GM12878 (cell line): ENCODE results near the gene CACNA1A. TPM values are rescaled to one million over a fixed set of nuclear protein-coding genes. Genes with fewer than 3 reads are reported as not detected.

Experiments used
- ATAC-seq: fragments of 200-7000 bp; cut with Tn5 transposase; 3 replicates; pipeline ENCODE4 v1.9.1; 2020; ENCODE audit warnings: mild to moderate bottlenecking, moderate library complexity
- BruUV-seq: library from RNA; stranded (reverse); fragments of 400-500 nt; replicated peaks from 2 replicates; lab custom pipeline; 2021; lab: Mats Ljungman, UMichigan
- CTCF ChIA-PET: fragments of 300-600 bp; sonication (Branson Sonifier 250); formaldehyde crosslinking; extraction: SDS; loops from one replicate; lab custom pipeline; 2021; ENCODE audit warnings: inconsistent platforms; lab: Yijun Ruan, JAX
- POLR2A ChIA-PET: fragments of 350-600 bp; formaldehyde crosslinking; extraction: SDS; loops from one replicate; lab custom pipeline; 2021; ENCODE audit warnings: inconsistent platforms; lab: Charles Lee
- RAD21 ChIA-PET: fragments of 300-600 bp; sonication (Branson Sonifier 250); formaldehyde crosslinking; loops from one replicate; lab custom pipeline; 2023; ENCODE audit warnings: antibody characterized with exemption; ENCODE audit not compliant: unreplicated experiment; lab: Charles Lee
- SMC1A ChIA-PET: fragments of 300-600 bp; sonication (Branson Sonifier 250); formaldehyde crosslinking; loops from one replicate; lab custom pipeline; 2023; ENCODE audit not compliant: unreplicated experiment, uncharacterized antibody; lab: Charles Lee
- DNase-seq: peaks from one replicate; pipeline ENCODE4 v3.0.0-alpha.2; 2011; ENCODE audit warnings: low read depth, low spot score
- FAIRE-seq: peaks from 3 replicates; lab custom pipeline; 2011; peaks lifted over from hg19 to GRCh38; lab: Jason Lieb, UNC
- H2AFZ ChIP-seq: 2 replicates; pipeline ENCODE4 v1.6.0; 2011; ENCODE audit warnings: low read depth, low read length, control low read depth; ENCODE audit not compliant: control insufficient read depth
- H3K27ac ChIP-seq: 2 replicates; pipeline ENCODE4 v1.5.1; 2011; ENCODE audit warnings: control low read depth; ENCODE audit not compliant: control insufficient read depth, insufficient read depth
- H3K27me3 ChIP-seq, 2 experiments: replicated peaks in 1 of 2; 2 replicates each; pipeline versions ENCODE4 v1.6.0 to v1.6.1; 2011; ENCODE audit warnings: low read length in 1 of 2; ENCODE audit not compliant: control insufficient read depth in 2 of 2, insufficient read depth in 2 of 2
- H3K36me3 ChIP-seq, 2 experiments: 2 replicates each; pipeline ENCODE4 v1.5.1; 2011; ENCODE audit warnings: low read length in 1 of 2; ENCODE audit not compliant: control insufficient read depth in 2 of 2, insufficient read depth in 2 of 2
- H3K4me1 ChIP-seq: 2 replicates; pipeline ENCODE4 v1.6.1; 2011; ENCODE audit warnings: mild to moderate bottlenecking, low read length, moderate library complexity, mixed read lengths; ENCODE audit not compliant: control insufficient read depth, insufficient read depth
- H3K4me2 ChIP-seq: 2 replicates; pipeline ENCODE4 v1.6.0; 2011; ENCODE audit warnings: control low read depth; ENCODE audit not compliant: control insufficient read depth, insufficient read depth
- H3K4me3 ChIP-seq: fragments of 200-600 bp; sonication (generic); 2 replicates; pipeline ENCODE4 v1.5.1; 2016
- H3K79me2 ChIP-seq: 2 replicates; pipeline ENCODE4 v1.6.0; 2011; ENCODE audit warnings: low read length; ENCODE audit not compliant: control insufficient read depth, insufficient read depth
- H3K9ac ChIP-seq: 2 replicates; pipeline ENCODE4 v1.8.0; 2011; ENCODE audit warnings: low read length, control low read depth, mixed read lengths; ENCODE audit not compliant: control insufficient read depth, insufficient read depth
- H3K9me3 ChIP-seq: replicated peaks from 3 replicates; pipeline ENCODE4 v1.5.1; 2011; ENCODE audit warnings: mild to moderate bottlenecking, low read length; ENCODE audit not compliant: control insufficient read depth, insufficient read depth
- H4K20me1 ChIP-seq: 2 replicates; pipeline ENCODE4 v1.6.0; 2011; ENCODE audit not compliant: control insufficient read depth, insufficient read depth
- BACH1 ChIP-seq: fragments of 450-650 bp; IDR thresholded peaks from 2 replicates; pipeline ENCODE4 v1.6.1; 2017; ENCODE audit warnings: mild to moderate bottlenecking, borderline replicate concordance
- CBX3 ChIP-seq: fragments of 200-600 bp; sonication (generic); IDR thresholded peaks from 2 replicates; pipeline ENCODE4 v1.6.1; 2016; ENCODE audit warnings: low read depth, borderline replicate concordance
- EZH2 ChIP-seq: IDR thresholded peaks from 2 replicates; pipeline ENCODE4 v1.6.1; 2012; ENCODE audit warnings: low read depth, mild to moderate bottlenecking, control low read depth, inconsistent platforms, low read length, borderline replicate concordance; ENCODE audit not compliant: control insufficient read depth
- MTA2 ChIP-seq: fragments of 450-650 bp; IDR thresholded peaks from 2 replicates; pipeline ENCODE4 v1.6.1; 2016; ENCODE audit warnings: low read depth, mild to moderate bottlenecking, moderate library complexity
- NFIC ChIP-seq: IDR thresholded peaks from 2 replicates; pipeline ENCODE4 v1.6.1; 2012; ENCODE audit warnings: low read depth, mild to moderate bottlenecking, inconsistent platforms, low read length, moderate library complexity
- POLR2A ChIP-seq: IDR thresholded peaks from 2 replicates; pipeline ENCODE4 v1.6.1; 2011; ENCODE audit warnings: low read depth, mild to moderate bottlenecking, low read length
- RUNX3 ChIP-seq: IDR thresholded peaks from 2 replicates; pipeline ENCODE4 v1.6.1; 2012; ENCODE audit warnings: low read length, inconsistent platforms
- SUZ12 ChIP-seq: fragments of 200-600 bp; sonication (generic); IDR thresholded peaks from one replicate; pipeline ENCODE4 v1.6.1; 2018; ENCODE audit warnings: antibody characterized with exemption, mild to moderate bottlenecking; ENCODE audit not compliant: unreplicated experiment
- WGBS: methylation state at CpG from one replicate; pipeline ENCODE4 v1.1.6; 2016; ENCODE audit warnings: low lambda C conversion rate; ENCODE audit not compliant: insufficient replicate concordance, insufficient coverage; ENCODE audit errors: missing lambda C conversion rate; 5-methylcytosine and 5-hydroxymethylcytosine counted together
- in situ Hi-C: fragments of 300-500 bp; cut with MboI; formaldehyde crosslinking; loops from 9 replicates; pipeline ENCODE4 v1.14.3; 2018; ENCODE audit warnings: mixed read lengths
- intact Hi-C: fragments of 100-400 bp; cut with micrococcal nuclease; formaldehyde crosslinking; loops from one replicate; pipeline ENCODE4 v1.14.2; 2022; ENCODE audit not compliant: unreplicated experiment
- polyA plus RNA-seq, 11 experiments: library from polyadenylated mRNA; depleted of rRNA in 4 of 11; unstranded in 6 of 11; stranded (reverse) in 5 of 11; fragments of >200 nt; fragmentation: Nextera tagmentation in 4 of 11; fragmentation: Illumina TruSeq in 1 of 11; extraction: Ambion mirVana in 4 of 11; extraction: Trizol in 1 of 11; gene quantifications; 1 replicate in 1 of 11; 2 replicates in 10 of 11; pipeline versions ENCODE4 v1.2.1 to v1.2.3, GENCODE V29; 2011 to 2016; ENCODE audit warnings: inconsistent platforms in 2 of 11, missing spikeins in 2 of 11, low read depth in 1 of 11
- total RNA-seq, 4 experiments: library from RNA; depleted of rRNA in 3 of 4; stranded (reverse); fragments of >200 nt in 3 of 4; fragmentation: Illumina TruSeq in 1 of 4; extraction: Trizol in 1 of 4; gene quantifications; 2 replicates each; pipeline versions ENCODE4 v1.2.1 to v1.2.3, GENCODE V29; 2013 to 2021
- TF ChIP-seq, protein P1 (sequence below): fragments of 450-650 bp; IDR thresholded peaks from 2 replicates; pipeline ENCODE4 v1.6.1; 2018; ENCODE audit warnings: mild to moderate bottlenecking, low read depth, moderate library complexity; ENCODE audit not compliant: partially characterized antibody
- TF ChIP-seq, protein P2 (sequence below): fragments of 150-350 bp; IDR thresholded peaks from 2 replicates; pipeline ENCODE4 v1.6.1; 2016; ENCODE audit warnings: low read depth, low read length
- TF ChIP-seq, protein P3 (sequence below): IDR thresholded peaks from 2 replicates; pipeline ENCODE4 v1.6.1; 2012; ENCODE audit warnings: low read depth, low read length, improper control_type of control experiment
- TF ChIP-seq, protein P4 (sequence below): fragments of 450-650 bp; IDR thresholded peaks from 2 replicates; pipeline ENCODE4 v1.6.1; 2016; ENCODE audit warnings: mild to moderate bottlenecking

Gene CACNA1A
- total and polyA plus RNA-seq, 10 of the 15 experiments (the other 5 are each of a cell fraction or from before 2014, with no cell fraction given): 1.1 to 4.4 (median 2.5) TPM

DNA sequence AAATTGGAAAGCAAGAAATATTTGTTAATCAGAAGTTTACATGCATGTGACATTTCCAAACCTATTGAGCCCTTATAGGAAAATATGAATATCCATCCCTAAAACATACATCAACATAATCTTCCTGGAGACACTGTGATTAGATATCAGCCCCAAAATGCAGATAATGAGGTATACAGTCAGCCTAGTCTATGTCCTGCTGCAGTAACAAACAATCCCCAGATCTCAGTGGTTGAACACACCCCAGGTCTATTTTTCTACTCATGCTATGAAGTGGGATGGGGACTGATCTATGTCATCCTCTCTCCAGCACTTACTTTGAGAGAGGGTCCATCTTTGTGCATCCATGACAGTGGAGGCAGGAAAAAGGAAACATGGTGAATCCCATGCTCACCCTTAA lies 31.2 kb downstream of the CACNA1A start (continued):
- TF ChIP-seq, protein P1, sequence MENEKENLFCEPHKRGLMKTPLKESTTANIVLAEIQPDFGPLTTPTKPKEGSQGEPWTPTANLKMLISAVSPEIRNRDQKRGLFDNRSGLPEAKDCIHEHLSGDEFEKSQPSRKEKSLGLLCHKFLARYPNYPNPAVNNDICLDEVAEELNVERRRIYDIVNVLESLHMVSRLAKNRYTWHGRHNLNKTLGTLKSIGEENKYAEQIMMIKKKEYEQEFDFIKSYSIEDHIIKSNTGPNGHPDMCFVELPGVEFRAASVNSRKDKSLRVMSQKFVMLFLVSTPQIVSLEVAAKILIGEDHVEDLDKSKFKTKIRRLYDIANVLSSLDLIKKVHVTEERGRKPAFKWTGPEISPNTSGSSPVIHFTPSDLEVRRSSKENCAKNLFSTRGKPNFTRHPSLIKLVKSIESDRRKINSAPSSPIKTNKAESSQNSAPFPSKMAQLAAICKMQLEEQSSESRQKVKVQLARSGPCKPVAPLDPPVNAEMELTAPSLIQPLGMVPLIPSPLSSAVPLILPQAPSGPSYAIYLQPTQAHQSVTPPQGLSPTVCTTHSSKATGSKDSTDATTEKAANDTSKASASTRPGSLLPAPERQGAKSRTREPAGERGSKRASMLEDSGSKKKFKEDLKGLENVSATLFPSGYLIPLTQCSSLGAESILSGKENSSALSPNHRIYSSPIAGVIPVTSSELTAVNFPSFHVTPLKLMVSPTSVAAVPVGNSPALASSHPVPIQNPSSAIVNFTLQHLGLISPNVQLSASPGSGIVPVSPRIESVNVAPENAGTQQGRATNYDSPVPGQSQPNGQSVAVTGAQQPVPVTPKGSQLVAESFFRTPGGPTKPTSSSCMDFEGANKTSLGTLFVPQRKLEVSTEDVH: no peak
- TF ChIP-seq, protein P2, sequence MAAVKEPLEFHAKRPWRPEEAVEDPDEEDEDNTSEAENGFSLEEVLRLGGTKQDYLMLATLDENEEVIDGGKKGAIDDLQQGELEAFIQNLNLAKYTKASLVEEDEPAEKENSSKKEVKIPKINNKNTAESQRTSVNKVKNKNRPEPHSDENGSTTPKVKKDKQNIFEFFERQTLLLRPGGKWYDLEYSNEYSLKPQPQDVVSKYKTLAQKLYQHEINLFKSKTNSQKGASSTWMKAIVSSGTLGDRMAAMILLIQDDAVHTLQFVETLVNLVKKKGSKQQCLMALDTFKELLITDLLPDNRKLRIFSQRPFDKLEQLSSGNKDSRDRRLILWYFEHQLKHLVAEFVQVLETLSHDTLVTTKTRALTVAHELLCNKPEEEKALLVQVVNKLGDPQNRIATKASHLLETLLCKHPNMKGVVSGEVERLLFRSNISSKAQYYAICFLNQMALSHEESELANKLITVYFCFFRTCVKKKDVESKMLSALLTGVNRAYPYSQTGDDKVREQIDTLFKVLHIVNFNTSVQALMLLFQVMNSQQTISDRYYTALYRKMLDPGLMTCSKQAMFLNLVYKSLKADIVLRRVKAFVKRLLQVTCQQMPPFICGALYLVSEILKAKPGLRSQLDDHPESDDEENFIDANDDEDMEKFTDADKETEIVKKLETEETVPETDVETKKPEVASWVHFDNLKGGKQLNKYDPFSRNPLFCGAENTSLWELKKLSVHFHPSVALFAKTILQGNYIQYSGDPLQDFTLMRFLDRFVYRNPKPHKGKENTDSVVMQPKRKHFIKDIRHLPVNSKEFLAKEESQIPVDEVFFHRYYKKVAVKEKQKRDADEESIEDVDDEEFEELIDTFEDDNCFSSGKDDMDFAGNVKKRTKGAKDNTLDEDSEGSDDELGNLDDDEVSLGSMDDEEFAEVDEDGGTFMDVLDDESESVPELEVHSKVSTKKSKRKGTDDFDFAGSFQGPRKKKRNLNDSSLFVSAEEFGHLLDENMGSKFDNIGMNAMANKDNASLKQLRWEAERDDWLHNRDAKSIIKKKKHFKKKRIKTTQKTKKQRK: no peak
- TF ChIP-seq EZH2: no peak
- no peak for TF ChIP-seq POLR2A

DNA sequence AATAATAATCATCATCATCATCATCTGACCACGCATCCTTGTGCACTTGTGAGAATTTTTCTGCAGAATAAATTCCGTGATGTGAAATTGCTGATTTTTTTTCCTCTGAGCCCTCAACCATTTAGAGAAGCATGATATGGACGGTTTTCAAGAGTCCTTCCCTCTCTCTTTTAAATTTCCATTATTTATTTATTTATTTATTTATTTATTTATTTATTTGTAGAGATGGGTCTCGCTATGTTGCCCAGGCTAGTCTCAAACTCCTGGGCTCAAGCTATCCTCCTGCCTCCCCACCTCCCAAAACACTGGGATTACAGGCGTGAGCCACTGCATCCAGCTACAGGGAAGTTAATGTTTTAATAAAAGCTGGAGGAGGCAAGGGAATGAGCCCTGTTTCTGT lies 39.6 kb downstream of the CACNA1A start:
- 0% methylated on average over 5 of the region's 5 CpGs for WGBS
- ChIA-PET POLR2A (no interaction called here), RAD21 (no interaction called here), SMC1A (no interaction called here), CTCF (no interaction called here)
- in situ Hi-C loops (no loop called here), intact Hi-C loops (no loop called here)
- H3K9me3 ChIP-seq: no peaks in the 10 kb centered on the region
- H3K27ac ChIP-seq: no peak overlapping the region
- H2AFZ ChIP-seq: no peak overlapping the region
- FAIRE-seq: no peak
- no peaks in the 10 kb centered on the region for H3K4me1 ChIP-seq
- no TSS peak for BruUV-seq
- H3K4me3 ChIP-seq: no peak overlapping the region
- no peaks in the 10 kb centered on the region for H3K79me2 ChIP-seq
- H3K4me2 ChIP-seq: no peak overlapping the region
- no peak for DNase-seq
- no peaks in the 10 kb centered on the region for H4K20me1 ChIP-seq
- ATAC-seq: no peak
- H3K27me3 ChIP-seq: no peaks in the 10 kb centered on the region
- H3K36me3 ChIP-seq: no peaks in the 10 kb centered on the region
- TF ChIP-seq, protein P3, sequence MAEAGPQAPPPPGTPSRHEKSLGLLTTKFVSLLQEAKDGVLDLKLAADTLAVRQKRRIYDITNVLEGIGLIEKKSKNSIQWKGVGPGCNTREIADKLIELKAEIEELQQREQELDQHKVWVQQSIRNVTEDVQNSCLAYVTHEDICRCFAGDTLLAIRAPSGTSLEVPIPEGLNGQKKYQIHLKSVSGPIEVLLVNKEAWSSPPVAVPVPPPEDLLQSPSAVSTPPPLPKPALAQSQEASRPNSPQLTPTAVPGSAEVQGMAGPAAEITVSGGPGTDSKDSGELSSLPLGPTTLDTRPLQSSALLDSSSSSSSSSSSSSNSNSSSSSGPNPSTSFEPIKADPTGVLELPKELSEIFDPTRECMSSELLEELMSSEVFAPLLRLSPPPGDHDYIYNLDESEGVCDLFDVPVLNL: no peak
- TF ChIP-seq, protein P4, sequence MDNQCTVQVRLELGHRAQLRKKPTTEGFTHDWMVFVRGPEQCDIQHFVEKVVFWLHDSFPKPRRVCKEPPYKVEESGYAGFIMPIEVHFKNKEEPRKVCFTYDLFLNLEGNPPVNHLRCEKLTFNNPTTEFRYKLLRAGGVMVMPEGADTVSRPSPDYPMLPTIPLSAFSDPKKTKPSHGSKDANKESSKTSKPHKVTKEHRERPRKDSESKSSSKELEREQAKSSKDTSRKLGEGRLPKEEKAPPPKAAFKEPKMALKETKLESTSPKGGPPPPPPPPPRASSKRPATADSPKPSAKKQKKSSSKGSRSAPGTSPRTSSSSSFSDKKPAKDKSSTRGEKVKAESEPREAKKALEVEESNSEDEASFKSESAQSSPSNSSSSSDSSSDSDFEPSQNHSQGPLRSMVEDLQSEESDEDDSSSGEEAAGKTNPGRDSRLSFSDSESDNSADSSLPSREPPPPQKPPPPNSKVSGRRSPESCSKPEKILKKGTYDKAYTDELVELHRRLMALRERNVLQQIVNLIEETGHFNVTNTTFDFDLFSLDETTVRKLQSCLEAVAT: no peak
- no peak for TF ChIP-seq CBX3
- TF ChIP-seq MTA2: no peak
- TF ChIP-seq NFIC: no peak
- no peak for TF ChIP-seq BACH1
- TF ChIP-seq RUNX3: no peak
- no peak for TF ChIP-seq SUZ12
- TF ChIP-seq, all 136 proteins: peak for 0
- no peak overlapping the region for H3K9ac ChIP-seq
